HG02970 (cell line): Measurements from ENCODE around the gene CLEC18B.
"Not testable (repeated sequence)": the region's sequence is repeated elsewhere in the genome, so short reads cannot be mapped to it uniquely, and the experiment has no call there.

Experiments used
- ATAC-seq: cut with Tn5 transposase; IDR thresholded peaks from one replicate; pipeline ENCODE4 v1.9.1; 2021; ENCODE audit warnings: mild to moderate bottlenecking, moderate library complexity, moderate number of reproducible peaks; ENCODE audit not compliant: unreplicated experiment, low FRiP score

Gene CLEC18B

DNA sequence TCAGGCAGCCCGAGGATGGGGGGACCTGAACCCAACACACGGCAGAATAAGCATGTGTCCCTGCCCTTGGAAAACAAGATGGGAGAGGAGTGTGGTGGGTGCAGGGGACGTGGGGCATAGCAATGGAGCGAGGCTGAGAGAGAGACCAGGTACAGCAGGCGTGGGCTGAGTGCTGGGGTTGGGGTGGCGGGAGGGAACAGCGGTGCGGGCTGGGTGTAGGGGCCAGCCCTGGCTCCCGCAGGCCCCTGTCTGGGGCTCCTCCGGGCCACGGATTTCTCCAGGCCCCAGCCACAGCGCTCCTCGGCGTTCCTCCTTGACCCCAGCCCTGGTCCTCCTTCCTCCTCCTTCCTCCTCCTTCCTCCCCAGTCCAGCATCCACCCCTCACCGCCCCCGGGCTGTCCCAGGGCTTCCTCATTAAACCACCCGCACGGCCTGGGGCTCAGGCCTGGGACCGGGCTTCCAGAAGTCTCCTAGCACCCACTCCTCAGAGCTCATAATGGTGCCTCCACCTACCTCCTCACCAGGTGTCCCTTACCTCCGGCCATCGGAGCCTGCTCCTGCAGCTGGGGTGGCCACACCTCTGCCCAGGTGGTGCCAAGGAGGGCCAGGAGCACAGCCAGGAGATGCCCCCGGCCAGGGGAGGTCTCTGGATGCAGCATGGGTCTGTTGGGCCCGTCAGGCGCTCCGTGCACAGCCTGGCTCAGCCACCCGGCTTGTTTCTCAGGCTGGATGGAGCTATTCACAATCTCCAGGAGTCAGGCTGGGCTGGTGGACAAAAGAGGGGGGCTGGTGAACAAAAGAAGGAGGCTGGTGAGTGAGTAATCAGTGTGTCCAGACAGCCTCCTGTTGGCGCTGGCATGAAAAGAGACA, at the start of gene CLEC18B:
CLEC18B (minus strand) TSS at position 867 of the 870 bp plus-strand sequence; CDS start at position 659, 208 bp downstream.
- not testable (repeated sequence) for ATAC-seq

- no peak for ATAC-seq
These were observed 48.7 kb upstream of the CLEC18B start for GRCh38 chr16:74469946-74470478.

DNA sequence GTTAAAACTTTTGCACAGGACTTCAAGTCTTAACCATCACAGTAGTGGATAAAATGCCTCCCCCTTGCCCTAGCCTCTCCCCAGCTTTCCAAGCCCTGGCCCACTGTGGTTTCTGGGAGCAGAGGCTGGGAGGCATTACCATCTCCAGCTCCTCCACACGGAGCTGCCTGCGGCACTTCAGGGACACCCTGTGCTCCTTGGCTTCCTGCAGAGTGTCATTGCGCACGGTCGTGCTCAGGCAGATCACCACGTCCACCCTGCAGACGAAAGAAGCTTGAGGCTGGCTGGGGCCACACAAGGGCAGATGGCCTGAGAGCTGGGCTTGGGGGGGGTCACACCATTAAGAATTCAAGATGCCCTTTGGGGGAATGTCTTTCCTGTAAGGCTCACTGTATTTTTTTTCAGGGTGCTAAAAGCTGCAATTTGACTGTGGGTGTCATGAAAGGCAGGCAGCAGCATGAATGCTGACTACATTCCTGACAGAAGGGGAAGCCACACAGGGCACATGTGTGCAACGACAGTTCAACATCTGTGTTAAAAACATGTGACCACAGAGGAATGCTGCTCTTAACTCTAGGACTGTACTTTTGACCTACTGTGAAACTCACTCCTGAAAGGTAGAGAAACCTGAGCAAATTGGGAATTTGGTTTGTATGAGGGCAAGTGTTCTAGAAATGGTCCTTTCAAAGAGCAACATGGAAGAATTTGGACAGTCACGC, 47.7 kb upstream of the CLEC18B start:
- no peak for ATAC-seq

- no peak for ATAC-seq
These were observed 45.6 kb upstream of the CLEC18B start for GRCh38 chr16:74466872-74467271.

- no peak for ATAC-seq
These were observed 44.8 kb upstream of the CLEC18B start for GRCh38 chr16:74465851-74466685.

DNA sequence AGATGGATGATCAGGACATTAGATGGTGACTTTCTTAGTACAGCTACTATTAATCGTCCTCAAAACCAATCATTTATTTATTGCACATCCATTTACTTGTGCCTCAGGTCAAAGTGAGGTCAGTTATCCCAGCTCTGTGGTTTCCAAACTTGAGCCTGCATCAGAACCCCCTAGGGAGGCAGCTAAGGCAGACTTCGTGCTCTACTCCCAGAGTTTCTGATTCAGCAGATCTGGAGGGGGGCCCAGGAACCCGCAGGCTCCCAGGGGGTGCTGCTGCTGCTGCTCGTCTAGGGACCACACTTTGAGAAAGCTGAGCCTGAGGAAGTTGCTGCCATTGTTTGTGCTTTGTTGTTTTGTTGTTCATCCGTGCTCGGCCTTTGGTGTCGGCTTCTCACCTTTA, 44.0 kb upstream of the CLEC18B start:
- ATAC-seq, result no peak

DNA sequence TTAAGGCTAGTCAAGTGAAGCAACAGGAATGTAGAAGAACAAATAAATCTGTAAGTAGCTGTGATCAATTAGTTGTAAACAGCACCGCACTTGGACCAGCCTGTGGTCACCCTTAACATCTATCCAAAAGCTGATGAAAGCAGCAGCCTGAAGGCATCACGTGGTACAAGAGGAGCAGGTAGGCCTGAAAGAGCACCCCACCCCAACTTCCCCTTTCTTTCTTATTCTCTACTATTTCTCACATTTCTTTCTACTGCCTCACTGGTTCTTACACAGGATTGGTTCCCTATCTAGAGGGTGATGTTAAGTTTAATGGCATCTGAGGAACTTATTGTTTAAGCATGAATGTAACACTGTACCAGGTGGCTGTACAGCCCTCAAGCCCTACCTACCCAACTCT, 42.6 kb upstream of the CLEC18B start:
- no peak for ATAC-seq

GRCh38 chr16:74462361-74462760, 41.1 kb upstream of the CLEC18B start:
- no peak for ATAC-seq

GRCh38 chr16:74461826-74462225, 40.5 kb upstream of the CLEC18B start:
- ATAC-seq, result no peak

DNA sequence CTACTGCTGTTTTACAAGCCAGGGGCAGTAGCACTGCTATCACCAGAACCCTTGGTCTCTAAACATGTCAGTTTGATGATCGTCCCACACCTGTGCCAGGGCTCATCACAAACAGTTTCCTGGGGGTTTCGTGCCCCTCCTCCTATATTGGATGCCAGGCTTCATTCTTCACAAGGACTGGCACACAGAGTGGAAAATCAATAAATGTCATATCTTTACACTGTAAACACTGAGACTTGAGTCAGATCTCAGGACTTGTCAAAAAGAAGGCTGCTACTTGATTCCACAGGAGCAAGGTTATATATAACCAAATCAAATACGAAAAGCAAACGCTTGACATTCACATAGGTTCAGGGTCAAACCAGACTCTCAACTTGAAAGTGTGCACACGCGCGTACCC, 39.3 kb upstream of the CLEC18B start:
- ATAC-seq, result no peak

GRCh38 chr16:74456290-74456625, 35.0 kb upstream of the CLEC18B start:
- no peak for ATAC-seq

GRCh38 chr16:74455619-74456289, 34.5 kb upstream of the CLEC18B start:
- no peak for ATAC-seq

- no peak for ATAC-seq
These were observed 33.9 kb upstream of the CLEC18B start for GRCh38 chr16:74455213-74455612.

DNA sequence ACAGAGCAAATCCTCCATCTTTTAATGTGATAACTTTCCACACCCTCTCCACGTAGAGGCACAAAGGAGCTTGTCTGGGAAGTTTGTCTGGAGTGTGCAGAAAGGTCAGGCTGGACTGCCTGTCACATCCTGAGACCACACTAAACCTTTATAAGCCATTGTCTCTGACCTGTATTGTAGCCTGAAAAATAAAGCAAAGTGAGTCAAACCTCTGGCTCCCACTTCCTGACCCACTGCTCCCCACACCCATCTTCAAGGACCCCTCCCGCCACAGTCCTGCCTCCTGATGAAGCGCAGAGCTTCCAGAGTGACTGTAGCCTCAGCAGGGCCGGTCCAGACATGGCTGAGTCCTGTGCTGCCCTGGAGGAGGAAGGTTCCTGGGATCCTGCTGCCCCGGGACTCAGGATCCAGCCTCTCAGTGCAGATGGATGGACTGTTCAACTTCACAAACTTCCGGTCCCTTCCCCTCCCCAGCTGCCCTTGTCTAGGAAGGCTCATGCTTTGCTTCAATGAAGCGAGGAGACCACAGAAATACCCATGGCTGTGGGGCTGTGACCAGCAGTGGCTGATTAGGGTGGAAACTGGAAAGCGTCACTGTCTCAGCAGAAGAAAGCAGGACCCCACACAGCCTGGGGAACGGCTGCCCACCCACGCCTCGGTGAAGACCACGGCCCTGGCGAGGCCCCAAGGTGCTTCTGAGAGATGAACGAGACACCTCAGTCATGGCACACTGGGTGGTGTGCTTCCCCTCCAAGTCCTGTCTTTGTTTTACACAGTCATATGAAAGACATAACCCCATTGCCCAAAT, 30.9 kb upstream of the CLEC18B start:
- no peak for ATAC-seq

DNA sequence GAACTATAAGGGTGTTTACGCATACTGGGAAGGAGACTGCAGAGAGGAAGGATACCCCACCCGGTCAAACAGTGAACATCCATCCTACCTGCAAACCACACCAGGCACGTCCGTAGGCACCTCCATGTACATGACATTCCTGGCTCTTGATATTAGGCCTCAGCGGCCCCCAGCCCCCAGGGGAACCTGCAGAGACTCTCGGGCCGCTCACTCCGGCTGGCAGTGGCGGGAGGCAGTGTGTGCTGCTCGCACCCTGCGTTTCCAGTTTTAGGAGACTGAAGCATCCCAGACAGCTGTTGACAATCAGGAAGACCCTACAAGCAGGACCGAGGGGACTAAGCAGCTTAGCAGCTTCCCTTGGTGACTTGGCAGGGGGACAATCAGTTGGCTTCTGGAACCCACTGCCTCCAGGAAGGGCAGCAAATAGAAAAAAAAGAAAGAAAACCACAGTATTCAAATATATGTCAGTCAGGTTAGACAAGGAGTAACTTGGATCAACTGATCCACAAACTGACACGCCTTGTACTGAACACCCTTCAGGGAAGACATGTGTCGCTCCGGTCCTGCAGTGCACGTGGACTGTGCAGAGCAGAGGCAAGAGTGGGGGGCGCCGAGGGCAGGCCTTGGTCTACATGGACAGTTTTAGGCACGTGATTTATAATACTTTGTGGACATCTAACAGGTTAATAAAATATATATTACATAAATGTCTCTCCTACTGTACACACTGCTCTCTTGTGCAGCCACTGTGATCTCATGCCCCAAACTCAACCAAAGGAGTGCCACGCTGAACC, 29.9 kb upstream of the CLEC18B start:
- ATAC-seq, result no peak

- no peak for ATAC-seq
These were observed 29.0 kb upstream of the CLEC18B start for GRCh38 chr16:74450236-74450635.

DNA sequence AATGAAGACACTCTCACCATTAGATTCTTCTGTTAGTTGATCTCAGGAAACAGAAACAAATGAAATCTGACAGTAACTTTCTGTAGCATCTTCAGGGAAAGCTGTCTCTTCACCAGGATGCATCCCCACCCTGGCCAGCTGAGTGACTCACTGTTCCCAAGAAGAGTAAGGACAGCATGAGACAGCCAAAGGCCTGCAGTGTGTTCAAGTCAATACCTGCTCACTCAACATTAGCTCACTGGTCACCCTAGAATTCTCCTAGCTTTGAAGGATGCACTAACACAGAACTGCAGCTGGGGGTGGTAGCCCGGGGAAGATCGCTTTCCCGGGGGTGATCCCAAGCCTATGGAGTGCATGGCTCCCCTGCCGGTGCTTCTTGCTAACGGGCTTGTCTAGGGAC, 28.2 kb upstream of the CLEC18B start:
- no peak for ATAC-seq

DNA sequence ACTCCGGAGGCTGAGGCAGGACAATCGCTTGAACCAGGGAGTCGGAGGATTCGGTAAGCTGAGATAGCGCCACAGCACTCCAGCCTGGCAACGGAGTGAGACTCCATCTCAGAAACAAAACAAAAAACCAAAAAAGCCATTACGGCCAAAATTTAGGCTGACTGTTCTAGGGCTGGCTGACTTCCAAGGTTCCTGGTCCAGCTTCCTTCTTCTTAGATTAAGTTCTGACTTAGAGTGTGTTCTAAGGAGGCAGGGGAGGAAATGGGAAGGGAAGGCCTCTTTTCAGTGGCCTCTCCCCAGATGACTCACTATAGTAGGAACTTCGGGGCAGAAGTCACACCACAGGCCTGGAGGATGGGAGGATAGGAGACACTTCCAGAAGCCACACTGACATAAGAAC, 27.7 kb upstream of the CLEC18B start:
- no peak for ATAC-seq

- ATAC-seq, result no peak
These were observed 26.3 kb upstream of the CLEC18B start for GRCh38 chr16:74447578-74447977.
